DMS 273 (cell line): ENCODE measurements around the gene NPAT.
A peak's percentile ranks its signal among the peaks of the same experiment; 100 is the strongest.
"Not testable (repeated sequence)": the region's sequence is repeated elsewhere in the genome, so short reads cannot be mapped to it uniquely, and the experiment has no call there.

ENCODE experiments used
- DNase-seq: peaks from one replicate; lab custom pipeline; 2025; ENCODE audit not compliant: unreplicated experiment; lab: John Stamatoyannopoulos, UW

Gene NPAT

GRCh38 chr11:108220721-108221336, 1.6 kb downstream of the NPAT start:
- no peak for DNase-seq

GRCh38 chr11:108218912-108219783, 3.3 kb downstream of the NPAT start:
- DNase-seq, result no peak

GRCh38 chr11:108218455-108218854, 4.0 kb downstream of the NPAT start:
- no peak for DNase-seq

- no peak for DNase-seq
Measured at GRCh38 chr11:108216988-108217387, 5.5 kb downstream of the NPAT start.

GRCh38 chr11:108213784-108214183, 8.7 kb downstream of the NPAT start:
- DNase-seq, result no peak

- no peak for DNase-seq
Measured at GRCh38 chr11:108210441-108210840, 12.0 kb downstream of the NPAT start.

GRCh38 chr11:108207683-108208060, 14.8 kb downstream of the NPAT start:
- no peak for DNase-seq

GRCh38 chr11:108206969-108207682, 15.3 kb downstream of the NPAT start:
- no peak for DNase-seq

GRCh38 chr11:108206171-108206570, 16.3 kb downstream of the NPAT start:
- DNase-seq, result no peak

- no peak for DNase-seq
Measured at GRCh38 chr11:108204929-108205499, 17.4 kb downstream of the NPAT start.

- no peak for DNase-seq
Measured at GRCh38 chr11:108204376-108204775, 18.1 kb downstream of the NPAT start.

- DNase-seq, result peak; percentile 5
Measured at GRCh38 chr11:108203075-108203474, 19.4 kb downstream of the NPAT start.

GRCh38 chr11:108199446-108200321, 22.8 kb downstream of the NPAT start:
- DNase-seq, result no peak

GRCh38 chr11:108198833-108199232, 23.6 kb downstream of the NPAT start:
- DNase-seq, result no peak

- DNase-seq, result no peak
Measured at GRCh38 chr11:108197351-108197750, 25.1 kb downstream of the NPAT start.

GRCh38 chr11:108196901-108197300, 25.5 kb downstream of the NPAT start:
- no peak for DNase-seq

GRCh38 chr11:108193725-108194124, 28.7 kb downstream of the NPAT start:
- DNase-seq, result no peak

- DNase-seq, result no peak
Measured at GRCh38 chr11:108177570-108177969, 44.9 kb downstream of the NPAT start.

GRCh38 chr11:108170184-108170583, 52.3 kb downstream of the NPAT start:
- no peak for DNase-seq

GRCh38 chr11:108167624-108168023, 54.8 kb downstream of the NPAT start:
- no peak for DNase-seq

- DNase-seq, result not testable (repeated sequence)
Measured at GRCh38 chr11:108162878-108163277, 59.6 kb downstream of the NPAT start.
